Measurements from ENCODE around the gene PIK3R3. TPM values are rescaled to one million over a fixed set of nuclear protein-coding genes. Genes with fewer than 3 reads are reported as not detected.

The PIK3R3 gene
- total RNA-seq = 10 to 100 TPM; 18.4 to 19.0 TPM
- 31.1 TPM for polyA plus RNA-seq (2013, experiment 1 of 2)
- polyA plus RNA-seq (2013, experiment 2 of 2) = 30.2 TPM
- long read RNA-seq, experiment 1, full-length matches to known transcripts = 1 of 7 reads
- long read RNA-seq, experiment 1, partial matches to known transcripts = 0 of 7 reads
- long read RNA-seq, experiment 1, other reads (novel, unspliced or antisense) = 6 of 7 reads
- long read RNA-seq, experiment 2, full-length matches to known transcripts = 40 of 49 reads
- long read RNA-seq, experiment 2, partial matches to known transcripts = 0 of 49 reads
- long read RNA-seq, experiment 2, other reads (novel, unspliced or antisense) = 9 of 49 reads
- long read RNA-seq, experiment 3, full-length matches to known transcripts = 36 of 64 reads
- long read RNA-seq, experiment 3, partial matches to known transcripts = 22 of 64 reads
- long read RNA-seq, experiment 3, other reads (novel, unspliced or antisense) = 6 of 64 reads
- long read RNA-seq, experiment 4, full-length matches to known transcripts = 3 of 5 reads
- long read RNA-seq, experiment 4, partial matches to known transcripts = 1 of 5 reads
- long read RNA-seq, experiment 4, other reads (novel, unspliced or antisense) = 1 of 5 reads

DNA sequence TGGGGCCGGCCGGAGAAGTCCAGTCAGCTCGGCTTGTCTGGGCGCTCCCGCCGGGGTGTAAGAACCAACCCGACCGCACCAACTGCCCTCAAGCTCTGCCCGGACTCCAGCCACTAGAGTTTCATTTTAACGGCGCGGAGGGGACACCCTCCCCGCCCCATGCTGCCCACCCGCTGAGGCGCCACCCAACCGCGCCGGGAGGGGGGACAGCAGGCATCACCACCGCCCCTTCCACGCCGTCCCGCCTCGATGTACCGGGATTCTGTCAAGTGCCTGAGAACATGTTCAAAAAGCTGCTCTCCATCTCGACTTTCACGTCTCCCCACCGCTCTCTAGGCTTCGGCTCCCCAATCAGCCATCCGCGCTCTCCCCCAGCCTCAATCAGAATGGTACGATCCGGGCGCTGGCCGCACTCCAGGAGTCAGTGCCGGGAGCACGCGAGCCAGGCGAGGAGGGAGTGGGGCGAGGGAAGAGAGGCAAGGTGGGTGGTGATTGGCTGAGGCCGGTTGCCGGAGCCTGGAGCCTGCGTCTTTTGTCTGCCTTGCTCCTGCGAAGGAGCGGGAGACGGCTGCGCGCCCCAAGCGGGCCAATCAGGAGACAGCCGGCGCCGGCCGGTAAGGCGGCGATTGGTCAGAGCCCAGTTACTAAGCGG lies at the start of gene PIK3R3:
Gene PIK3R3, minus strand, starts transcription at position 101 of the 652 bp plus-strand sequence. CDS start 677 bp downstream, outside the sequence.
- Mint-ChIP-seq H3K4me1 (peaks cover 28% of the 10 kb centered on the region), H3K27me3 (ENCODE audit: insufficient read depth) (peaks cover 9% of the 10 kb centered on the region), H3K4me3 (peak within 1 kb of the TSS; percentile 93), H3K36me3 (ENCODE audit: low read depth) (no peaks in the 10 kb centered on the region), H3K27ac (peak within 1 kb of the TSS; percentile 100), H3K9me3 (no peaks in the 10 kb centered on the region)
- Histone ChIP-seq H3K36me3 (ENCODE audit: control insufficient read depth, insufficient read depth, low read length) (no peaks in the 10 kb centered on the region), H3K27ac (ENCODE audit: low read depth, low read length) (peak within 1 kb of the TSS; percentile 100), H3K4me1 (ENCODE audit: control insufficient read depth, insufficient read depth, low read length) (peaks cover 8% of the 10 kb centered on the region), H3K9me3 (ENCODE audit: control insufficient read depth, low read length) (no peaks in the 10 kb centered on the region), H3K27me3 (ENCODE audit: control insufficient read depth, insufficient read depth, low read length, poor library complexity, severe bottlenecking) (no peaks in the 10 kb centered on the region), H3K4me3 (ENCODE audit: low read length) (peak within 1 kb of the TSS; percentile 96), H3K9ac (ENCODE audit: extremely low read depth, low read length, poor library complexity, severe bottlenecking) (peak within 1 kb of the TSS; percentile 92)
- 0% methylated on average over 26 to 55 of the region's 55 CpGs for WGBS, 2 experiments (ENCODE audit: insufficient coverage in 1 of 2, insufficient read length in 1 of 2)
- TF ChIP-seq, protein P1, sequence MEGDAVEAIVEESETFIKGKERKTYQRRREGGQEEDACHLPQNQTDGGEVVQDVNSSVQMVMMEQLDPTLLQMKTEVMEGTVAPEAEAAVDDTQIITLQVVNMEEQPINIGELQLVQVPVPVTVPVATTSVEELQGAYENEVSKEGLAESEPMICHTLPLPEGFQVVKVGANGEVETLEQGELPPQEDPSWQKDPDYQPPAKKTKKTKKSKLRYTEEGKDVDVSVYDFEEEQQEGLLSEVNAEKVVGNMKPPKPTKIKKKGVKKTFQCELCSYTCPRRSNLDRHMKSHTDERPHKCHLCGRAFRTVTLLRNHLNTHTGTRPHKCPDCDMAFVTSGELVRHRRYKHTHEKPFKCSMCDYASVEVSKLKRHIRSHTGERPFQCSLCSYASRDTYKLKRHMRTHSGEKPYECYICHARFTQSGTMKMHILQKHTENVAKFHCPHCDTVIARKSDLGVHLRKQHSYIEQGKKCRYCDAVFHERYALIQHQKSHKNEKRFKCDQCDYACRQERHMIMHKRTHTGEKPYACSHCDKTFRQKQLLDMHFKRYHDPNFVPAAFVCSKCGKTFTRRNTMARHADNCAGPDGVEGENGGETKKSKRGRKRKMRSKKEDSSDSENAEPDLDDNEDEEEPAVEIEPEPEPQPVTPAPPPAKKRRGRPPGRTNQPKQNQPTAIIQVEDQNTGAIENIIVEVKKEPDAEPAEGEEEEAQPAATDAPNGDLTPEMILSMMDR (conservative IDR thresholded peaks at IDR 0.05) = no peak
- DNase-seq = peak; percentile 99

DNA sequence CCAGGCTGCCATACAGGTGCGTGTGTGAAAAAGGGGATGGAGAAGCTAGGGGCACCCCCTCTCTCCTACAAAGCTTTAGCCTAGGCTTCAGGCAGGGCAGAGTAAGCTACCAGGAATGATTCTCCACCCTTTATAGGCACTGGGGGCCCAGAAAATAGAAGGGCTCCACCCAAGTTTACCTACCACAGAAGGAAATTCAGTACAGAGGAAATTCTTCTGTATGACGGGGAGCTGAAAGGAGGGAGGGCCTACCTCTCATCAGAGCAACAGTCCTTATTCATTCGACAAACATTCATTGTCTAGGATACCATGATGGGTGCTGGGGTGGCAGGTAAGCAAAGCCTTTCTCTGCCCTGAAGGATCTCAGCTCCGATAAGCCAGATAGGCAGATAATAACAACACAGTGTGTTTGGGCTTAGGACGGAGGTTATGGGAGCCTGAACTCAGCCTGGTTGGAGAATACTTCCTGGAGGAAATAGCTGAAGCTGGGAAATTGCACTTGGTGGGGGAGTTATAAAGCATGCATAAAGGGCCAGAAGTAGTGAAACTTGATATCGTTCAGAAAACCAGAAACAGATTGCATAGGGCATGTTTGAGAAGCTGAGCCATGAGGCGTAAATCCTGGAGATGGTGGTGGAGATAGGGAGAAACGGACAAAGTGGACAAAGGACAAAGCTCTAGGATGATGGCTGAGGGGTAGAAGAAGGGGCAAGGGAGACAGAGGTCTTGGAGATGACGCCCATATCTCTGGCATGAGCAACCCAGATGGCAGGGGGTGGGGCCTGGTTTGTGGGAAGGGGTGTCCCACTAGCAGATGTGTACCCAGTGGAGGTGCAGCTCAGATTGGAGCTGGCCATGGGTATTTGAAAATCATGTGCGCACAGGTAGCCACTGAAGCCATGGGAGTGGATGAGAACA lies 49.2 kb upstream of the PIK3R3 start:
- Mint-ChIP-seq H3K36me3 (ENCODE audit: low read depth) (no peaks in the 10 kb centered on the region), H3K4me1 (peaks cover 6% of the 10 kb centered on the region), H3K9me3 (no peaks in the 10 kb centered on the region), H3K27me3 (ENCODE audit: insufficient read depth) (peaks cover 10% of the 10 kb centered on the region), H3K27ac (no peak overlapping the region), H3K4me3 (no peak overlapping the region)
- Histone ChIP-seq H3K9me3 (ENCODE audit: control insufficient read depth, low read length) (no peaks in the 10 kb centered on the region), H3K9ac (ENCODE audit: extremely low read depth, low read length, poor library complexity, severe bottlenecking) (no peak overlapping the region), H3K36me3 (ENCODE audit: control insufficient read depth, insufficient read depth, low read length) (no peaks in the 10 kb centered on the region), H3K27ac (ENCODE audit: low read depth, low read length) (no peak overlapping the region), H3K4me1 (ENCODE audit: control insufficient read depth, insufficient read depth, low read length) (no peaks in the 10 kb centered on the region), H3K4me3 (ENCODE audit: low read length) (no peak overlapping the region), H3K27me3 (ENCODE audit: control insufficient read depth, insufficient read depth, low read length, poor library complexity, severe bottlenecking) (no peaks in the 10 kb centered on the region)
- 81 to 95% methylated on average over 7 to 10 of the region's 10 CpGs for WGBS, 2 experiments (ENCODE audit: insufficient coverage in 1 of 2, insufficient read length in 1 of 2)
- no peak for DNase-seq
- TF ChIP-seq, protein P1 (conservative IDR thresholded peaks at IDR 0.05) = no peak
